ENCODE results near the gene PKD1.

PKD1 gene

DNA sequence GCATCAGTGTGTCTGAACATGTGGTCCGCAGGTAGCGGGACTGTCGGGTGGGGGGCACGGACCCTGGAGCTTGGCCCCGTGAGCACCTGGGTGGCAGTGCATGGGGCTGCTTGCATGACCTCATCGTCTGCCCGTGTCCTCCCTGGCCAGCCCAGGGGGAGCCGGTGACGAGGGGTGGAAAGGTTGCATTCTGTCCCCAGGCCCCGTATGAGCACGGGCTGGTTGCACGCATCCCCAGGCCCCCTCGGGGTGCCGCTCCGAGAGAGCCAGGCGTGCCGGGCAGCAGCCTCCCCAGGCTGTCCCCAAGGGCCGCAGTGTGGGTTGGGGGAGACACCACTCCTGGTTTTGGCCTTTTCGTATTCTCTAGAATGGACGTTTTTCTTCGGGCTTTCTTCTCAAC lies 58.0 kb downstream of the PKD1 start:
- ChIA-PET CTCF (interaction anchor here (0.6 kb wide), 1 partner anchor 12 kb away, joined by 3 read pairs; no protein-coding TSS in a partner anchor), POLR2A (interaction anchor here (0.6 kb wide), 1 partner anchor 78 kb away, joined by 3 read pairs; the partner anchor contains the start of gene TRAF7)
- H3K4me3 ChIP-seq (ENCODE audit: low read depth, low read length), result no peak overlapping the region
- no peaks in the 10 kb centered on the region for H3K4me1 ChIP-seq (ENCODE audit: control insufficient read depth, insufficient read depth, low read length)
- H3K36me3 ChIP-seq (ENCODE audit: control insufficient read depth in 2 of 2, insufficient read depth in 1 of 2, low read length in 2 of 2), result peaks cover 0 to 89% of the 10 kb centered on the region in 2 experiments; a peak in 1 of 3 replicates
- no peaks in the 10 kb centered on the region for H3K9me3 ChIP-seq (ENCODE audit: control insufficient read depth, insufficient read depth, low read depth, low read length)
- no peak overlapping the region for H3K27ac ChIP-seq (ENCODE audit: extremely low read depth, low read depth, low read length)
- TF ChIP-seq ZNF335 (tag by site-specific recombination; conservative IDR thresholded peaks at IDR 0.05) (no peak), ZNF837 (tag by site-specific recombination; IDR thresholded peaks at IDR 0.05) (no peak), ZNF785 (tag by site-specific recombination; IDR thresholded peaks at IDR 0.05) (no peak)

DNA sequence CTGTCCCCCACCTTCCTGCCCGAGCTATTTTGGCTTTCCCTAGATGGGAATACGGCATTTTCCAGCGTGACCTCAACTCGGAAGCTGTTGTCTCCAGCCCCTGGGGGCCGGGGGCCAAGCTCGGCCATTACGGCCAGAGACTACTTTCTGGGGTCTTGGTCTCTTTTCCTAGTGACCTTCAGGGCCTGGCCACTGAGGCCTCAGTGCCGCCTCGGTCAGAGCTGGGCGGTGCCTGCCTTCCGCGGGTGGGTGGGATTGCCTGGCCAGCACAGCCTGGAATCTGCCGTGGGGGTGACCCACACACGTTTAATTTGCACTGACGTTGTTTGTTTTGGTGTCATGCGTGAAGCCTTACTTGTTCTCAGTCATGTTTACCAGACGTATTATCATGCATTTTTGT lies 58.7 kb downstream of the PKD1 start:
- ChIA-PET POLR2A (interaction anchor here (0.6 kb wide), 1 partner anchor 9 kb away, joined by 3 read pairs; no protein-coding TSS in a partner anchor), CTCF (no interaction called here)
- no peak overlapping the region for H3K27ac ChIP-seq (ENCODE audit: extremely low read depth, low read depth, low read length)
- H3K36me3 ChIP-seq (ENCODE audit: control insufficient read depth in 2 of 2, insufficient read depth in 1 of 2, low read length in 2 of 2), result peaks cover 0 to 89% of the 10 kb centered on the region in 2 experiments; a peak in 1 of 3 replicates
- H3K9me3 ChIP-seq (ENCODE audit: control insufficient read depth, insufficient read depth, low read depth, low read length), result no peaks in the 10 kb centered on the region
- no peak overlapping the region for H3K4me3 ChIP-seq (ENCODE audit: low read depth, low read length)
- TF ChIP-seq REPIN1 (tag by site-specific recombination; IDR thresholded peaks at IDR 0.05; ENCODE audit: low read depth), result no peak
- no peak for TF ChIP-seq HOXA7 (CRISPR knock-in tag; IDR thresholded peaks at IDR 0.05; ENCODE audit: borderline replicate concordance)
- no peak for TF ChIP-seq ZNF701 (tag by site-specific recombination; IDR thresholded peaks at IDR 0.05)
- TF ChIP-seq BCL11B (tag by site-specific recombination; IDR thresholded peaks at IDR 0.05; ENCODE audit: low read depth), result no peak
- no peak for TF ChIP-seq PRDM6 (tag by site-specific recombination; IDR thresholded peaks at IDR 0.05)
- no peak for TF ChIP-seq ZBTB20 (tag by site-specific recombination; IDR thresholded peaks at IDR 0.05)
- no peak for TF ChIP-seq ZNF660 (tag by site-specific recombination; IDR thresholded peaks at IDR 0.05)
- no peak for TF ChIP-seq ZFP3 (tag by site-specific recombination; IDR thresholded peaks at IDR 0.05; ENCODE audit: low read depth)
- TF ChIP-seq ZNF311 (tag by site-specific recombination; IDR thresholded peaks at IDR 0.05; ENCODE audit: borderline replicate concordance), result no peak
- TF ChIP-seq SCRT2 (tag by site-specific recombination; IDR thresholded peaks at IDR 0.05), result no peak
- TF ChIP-seq, protein P1, sequence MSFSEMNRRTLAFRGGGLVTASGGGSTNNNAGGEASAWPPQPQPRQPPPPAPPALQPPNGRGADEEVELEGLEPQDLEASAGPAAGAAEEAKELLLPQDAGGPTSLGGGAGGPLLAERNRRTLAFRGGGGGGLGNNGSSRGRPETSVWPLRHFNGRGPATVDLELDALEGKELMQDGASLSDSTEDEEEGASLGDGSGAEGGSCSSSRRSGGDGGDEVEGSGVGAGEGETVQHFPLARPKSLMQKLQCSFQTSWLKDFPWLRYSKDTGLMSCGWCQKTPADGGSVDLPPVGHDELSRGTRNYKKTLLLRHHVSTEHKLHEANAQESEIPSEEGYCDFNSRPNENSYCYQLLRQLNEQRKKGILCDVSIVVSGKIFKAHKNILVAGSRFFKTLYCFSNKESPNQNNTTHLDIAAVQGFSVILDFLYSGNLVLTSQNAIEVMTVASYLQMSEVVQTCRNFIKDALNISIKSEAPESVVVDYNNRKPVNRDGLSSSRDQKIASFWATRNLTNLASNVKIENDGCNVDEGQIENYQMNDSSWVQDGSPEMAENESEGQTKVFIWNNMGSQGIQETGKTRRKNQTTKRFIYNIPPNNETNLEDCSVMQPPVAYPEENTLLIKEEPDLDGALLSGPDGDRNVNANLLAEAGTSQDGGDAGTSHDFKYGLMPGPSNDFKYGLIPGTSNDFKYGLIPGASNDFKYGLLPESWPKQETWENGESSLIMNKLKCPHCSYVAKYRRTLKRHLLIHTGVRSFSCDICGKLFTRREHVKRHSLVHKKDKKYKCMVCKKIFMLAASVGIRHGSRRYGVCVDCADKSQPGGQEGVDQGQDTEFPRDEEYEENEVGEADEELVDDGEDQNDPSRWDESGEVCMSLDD (tag by site-specific recombination; IDR thresholded peaks at IDR 0.05), result no peak
- TF ChIP-seq ZNF544 (tag by site-specific recombination; IDR thresholded peaks at IDR 0.05), result no peak
- no peaks in the 10 kb centered on the region for H3K4me1 ChIP-seq (ENCODE audit: control insufficient read depth, insufficient read depth, low read length)

DNA sequence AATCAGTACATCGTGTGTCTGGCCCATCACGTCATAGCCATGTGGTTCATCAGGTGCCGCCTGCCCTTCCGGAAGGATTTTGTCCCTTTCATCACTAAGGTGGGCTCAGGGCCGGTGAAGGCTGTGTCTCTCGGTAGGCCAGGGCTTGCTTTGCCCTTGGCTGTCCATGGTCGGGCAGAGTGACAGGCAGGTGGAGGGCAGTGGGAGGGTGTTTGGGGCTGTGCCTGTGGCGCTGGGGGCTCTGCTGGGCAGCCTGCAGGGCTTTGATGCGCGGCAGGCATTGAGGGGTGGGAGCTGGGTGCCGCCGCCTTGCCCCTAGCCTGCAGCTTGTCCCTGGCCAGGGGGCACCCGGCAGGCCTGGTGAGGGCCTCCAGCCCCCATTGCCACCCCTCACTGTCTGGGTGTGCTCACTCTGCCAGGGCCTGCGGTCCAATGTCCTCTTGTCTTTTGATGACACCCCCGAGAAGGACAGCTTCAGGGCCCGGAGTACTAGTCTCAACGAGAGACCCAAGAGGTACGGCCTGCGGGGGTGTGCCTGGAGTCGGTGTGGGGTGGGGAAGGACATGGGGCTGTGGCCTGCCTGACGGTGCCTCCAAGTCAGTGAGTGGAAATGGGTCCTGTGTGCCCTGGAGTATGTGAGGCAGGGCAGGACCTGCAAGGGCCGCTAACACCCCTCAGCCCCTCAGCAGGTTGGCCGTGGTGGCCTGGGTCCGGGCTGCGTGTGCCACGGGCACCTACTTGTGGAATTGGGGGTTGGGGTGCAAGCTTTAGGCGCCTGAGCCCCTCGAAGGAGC lies 59.4 kb downstream of the PKD1 start:
- Histone ChIP-seq H3K4me1 (ENCODE audit: control insufficient read depth, insufficient read depth, low read length) (no peaks in the 10 kb centered on the region), H3K9me3 (ENCODE audit: control insufficient read depth, insufficient read depth, low read depth, low read length) (no peaks in the 10 kb centered on the region), H3K27ac (ENCODE audit: extremely low read depth, low read depth, low read length) (no peak overlapping the region), H3K36me3 (ENCODE audit: control insufficient read depth in 2 of 2, insufficient read depth in 1 of 2, low read length in 2 of 2) (peaks cover 0 to 89% of the 10 kb centered on the region in 2 experiments; a peak in 1 of 3 replicates), H3K4me3 (ENCODE audit: low read depth, low read length) (no peak overlapping the region)
- CTCF ChIA-PET, result no interaction called here
- POLR2A ChIA-PET, result interaction anchor here (0.6 kb wide), 3 partner anchors 8 to 54 kb away, joined by 3 to 7 read pairs (median 3); no protein-coding TSS in a partner anchor
- TF ChIP-seq ZNF785 (tag by site-specific recombination; IDR thresholded peaks at IDR 0.05), result no peak
- TF ChIP-seq RBAK (tag by site-specific recombination; IDR thresholded peaks at IDR 0.05), result no peak
